Prostate gland (tissue), 2 donors: ENCODE measurements around the gene PDLIM7.

Source experiments
- POLR2A ChIP-seq: fragments of 450-650 bp; IDR thresholded peaks from one replicate; pipeline ENCODE4 v1.6.1; 2016; ENCODE audit warnings: antibody characterized with exemption, mild to moderate bottlenecking
- POLR2AphosphoS5 ChIP-seq: sonication (generic); formaldehyde crosslinking; IDR thresholded peaks from one replicate; pipeline ENCODE4 v1.6.1; 2017; ENCODE audit warnings: antibody characterized with exemption
- TF ChIP-seq, protein P1 (sequence below), 4 experiments: fragments of 200-600 bp in 2 of 4; fragments of 450-650 bp in 2 of 4; sonication (generic) in 2 of 4; IDR thresholded peaks; 1 replicate in 3 of 4; 2 replicates in 1 of 4; pipeline ENCODE4 v1.5.1; 2016 to 2019; ENCODE audit warnings: antibody characterized with exemption in 4 of 4, mild to moderate bottlenecking in 2 of 4, moderate library complexity in 2 of 4

DNA sequence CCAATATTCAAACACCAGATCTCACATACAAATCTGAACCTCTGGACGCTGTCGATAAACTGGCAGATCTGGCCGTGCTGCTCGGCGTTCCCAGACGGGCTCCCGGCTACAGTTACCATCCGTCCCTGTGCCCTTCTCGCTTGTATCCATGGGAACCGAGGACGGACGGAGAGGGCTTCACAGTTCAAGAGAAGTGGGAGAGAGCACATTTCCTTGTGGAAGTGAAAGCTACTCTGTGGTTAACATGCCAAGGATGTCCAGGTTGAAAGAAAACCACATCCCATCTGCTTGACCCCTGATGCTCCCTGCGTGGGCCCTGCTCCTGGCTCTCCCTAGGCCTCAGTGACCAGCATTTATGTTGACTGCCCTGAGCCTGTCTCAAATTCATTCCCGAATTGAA lies 17.6 kb downstream of the PDLIM7 start:
- TF ChIP-seq, protein P1, sequence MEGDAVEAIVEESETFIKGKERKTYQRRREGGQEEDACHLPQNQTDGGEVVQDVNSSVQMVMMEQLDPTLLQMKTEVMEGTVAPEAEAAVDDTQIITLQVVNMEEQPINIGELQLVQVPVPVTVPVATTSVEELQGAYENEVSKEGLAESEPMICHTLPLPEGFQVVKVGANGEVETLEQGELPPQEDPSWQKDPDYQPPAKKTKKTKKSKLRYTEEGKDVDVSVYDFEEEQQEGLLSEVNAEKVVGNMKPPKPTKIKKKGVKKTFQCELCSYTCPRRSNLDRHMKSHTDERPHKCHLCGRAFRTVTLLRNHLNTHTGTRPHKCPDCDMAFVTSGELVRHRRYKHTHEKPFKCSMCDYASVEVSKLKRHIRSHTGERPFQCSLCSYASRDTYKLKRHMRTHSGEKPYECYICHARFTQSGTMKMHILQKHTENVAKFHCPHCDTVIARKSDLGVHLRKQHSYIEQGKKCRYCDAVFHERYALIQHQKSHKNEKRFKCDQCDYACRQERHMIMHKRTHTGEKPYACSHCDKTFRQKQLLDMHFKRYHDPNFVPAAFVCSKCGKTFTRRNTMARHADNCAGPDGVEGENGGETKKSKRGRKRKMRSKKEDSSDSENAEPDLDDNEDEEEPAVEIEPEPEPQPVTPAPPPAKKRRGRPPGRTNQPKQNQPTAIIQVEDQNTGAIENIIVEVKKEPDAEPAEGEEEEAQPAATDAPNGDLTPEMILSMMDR (IDR thresholded peaks at IDR 0.05): no peak
- no peak for TF ChIP-seq POLR2AphosphoS5
- no peak for TF ChIP-seq POLR2A
